RCC 7860 (cell line): ENCODE data around the gene TAF4.

Experiments
- DNase-seq: peaks from one replicate; pipeline ENCODE4 v3.0.0-alpha.2; 2015; ENCODE audit warnings: low spot score
- FAIRE-seq: peaks from 2 replicates; lab custom pipeline; 2012; peaks lifted over from hg19 to GRCh38; lab: Jason Lieb, UNC

Gene TAF4

GRCh38 chr20:61936701-61937131 lies 129.0 kb downstream of the TAF4 start:
- FAIRE-seq: no peak
- no peak for DNase-seq

DNA sequence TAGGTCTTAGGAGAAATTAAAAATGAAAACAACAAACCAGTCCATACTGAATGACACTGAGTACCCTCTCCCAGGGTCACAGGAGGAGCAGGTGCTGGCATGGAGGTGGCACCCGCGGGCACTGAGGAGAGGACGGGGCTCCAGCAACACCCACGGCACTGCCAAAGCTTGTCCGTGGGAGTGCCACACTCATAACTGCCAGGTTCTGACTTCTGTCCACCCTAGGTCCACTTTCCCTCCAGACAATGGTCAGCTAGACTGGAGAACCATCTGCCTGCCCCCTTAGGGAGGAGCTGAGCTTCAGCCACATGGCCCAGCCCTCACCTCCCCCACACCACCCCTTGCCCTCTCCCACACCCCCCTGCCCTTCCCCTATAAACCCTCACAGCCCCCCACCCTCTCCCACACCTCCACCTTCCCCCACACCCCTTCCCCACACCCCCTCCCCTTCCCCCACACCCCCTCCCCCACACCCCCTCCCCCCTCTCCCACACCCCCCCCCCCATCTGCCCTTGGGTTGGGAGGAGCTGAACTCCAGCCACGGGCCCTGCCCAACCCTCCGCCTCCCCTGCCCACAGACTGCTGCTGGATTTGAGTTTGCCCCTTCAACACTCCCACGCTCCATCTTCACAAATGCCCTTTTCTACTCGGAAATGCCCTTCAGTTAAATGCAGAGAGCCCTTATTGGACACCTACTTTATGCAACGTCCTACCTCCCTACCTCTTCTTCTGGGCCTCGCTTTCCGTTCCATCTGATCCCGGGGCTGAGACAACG lies 129.6 kb downstream of the TAF4 start:
- DNase-seq: no peak
- FAIRE-seq: no peak

DNA sequence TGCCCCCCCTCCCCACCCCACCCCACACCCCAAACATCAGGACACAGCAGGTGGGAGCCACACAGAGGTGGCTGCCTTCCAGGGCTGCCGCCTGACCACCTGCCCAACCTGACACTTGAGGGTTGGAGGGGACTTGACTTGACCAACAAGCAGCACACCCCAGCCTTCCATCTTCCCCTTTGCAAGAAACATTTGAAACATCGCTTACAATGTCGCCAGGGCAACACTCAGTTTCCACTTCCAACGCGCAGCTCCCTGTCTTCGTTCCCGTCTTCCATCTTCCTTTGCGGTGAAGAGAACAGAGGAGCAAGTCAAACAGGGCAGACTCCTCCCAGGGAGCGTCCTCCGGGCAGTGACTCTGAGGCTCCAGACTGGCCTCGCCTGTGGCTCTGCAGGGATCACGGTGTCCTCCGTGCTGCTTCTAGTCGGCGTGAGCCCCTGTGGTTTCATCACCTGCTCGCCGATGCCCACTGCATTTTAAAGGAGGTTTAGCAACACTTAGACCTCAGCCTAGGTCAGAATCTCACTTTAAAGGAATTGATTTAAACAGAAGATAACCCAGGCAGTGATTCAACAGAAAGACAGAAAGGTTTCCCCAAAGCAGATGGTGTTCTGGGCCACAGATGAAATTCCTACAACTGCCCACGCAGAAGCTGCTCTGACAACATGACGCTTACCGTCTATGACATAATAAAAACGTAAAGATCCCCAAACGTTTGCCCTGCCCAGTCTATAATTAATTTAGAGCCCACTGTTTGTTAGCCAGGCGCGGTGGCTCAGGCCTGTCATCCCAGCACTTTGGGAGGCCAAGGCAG lies 130.8 kb downstream of the TAF4 start:
- DNase-seq (no peak), FAIRE-seq (no peak)

DNA sequence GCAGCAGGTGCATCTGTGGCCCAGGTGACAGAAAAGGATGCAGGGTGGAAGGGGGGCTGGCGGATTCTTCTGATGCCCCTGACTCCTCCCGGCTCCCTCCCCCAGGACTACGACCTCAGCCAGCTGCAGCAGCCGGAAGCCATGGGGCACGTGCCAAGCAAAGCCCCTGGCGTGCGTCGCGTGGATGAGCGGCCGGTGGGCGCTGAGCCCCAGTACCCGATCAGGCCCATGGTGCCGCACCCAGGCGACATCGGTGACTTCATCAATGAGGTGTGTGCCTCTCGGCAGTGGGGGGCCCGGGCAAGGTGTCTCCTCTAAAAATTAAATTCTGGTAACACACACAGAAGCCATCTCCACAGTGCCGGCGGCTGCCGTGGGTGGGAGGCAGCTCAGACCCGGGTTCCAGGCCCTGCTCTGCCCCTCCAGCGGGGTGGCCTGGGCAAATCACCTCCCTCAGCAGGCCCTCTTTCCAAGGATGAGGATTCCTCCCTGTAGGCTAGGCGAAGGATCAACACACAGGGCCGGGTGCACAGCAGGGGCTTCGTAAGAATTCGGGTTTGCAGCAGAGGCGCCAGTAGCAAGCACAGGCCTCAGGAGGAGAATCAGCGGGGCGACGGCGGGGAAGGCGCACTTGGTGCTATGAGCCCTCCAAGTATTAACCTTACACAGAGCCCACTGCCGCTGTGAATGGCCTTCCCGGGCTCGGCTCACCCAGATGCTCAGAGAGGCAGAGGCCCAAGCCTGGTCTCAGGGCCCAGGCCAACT lies 131.5 kb downstream of the TAF4 start:
- DNase-seq (no peak), FAIRE-seq (no peak)

- FAIRE-seq: no peak
- no peak for DNase-seq
Observed at GRCh38 chr20:61933481-61933950, 132.2 kb downstream of the TAF4 start.

GRCh38 chr20:61932711-61933480 lies 132.8 kb downstream of the TAF4 start:
- no peak for FAIRE-seq

GRCh38 chr20:61932199-61932592 lies 133.5 kb downstream of the TAF4 start:
- FAIRE-seq: no peak
- DNase-seq: no peak

More at GRCh38 chr20:61932711-61933480, 132.8 kb downstream of the TAF4 start:
- no peak for DNase-seq

GRCh38 chr20:61931476-61932198 lies 134.0 kb downstream of the TAF4 start:
- FAIRE-seq (no peak), DNase-seq (no peak)

DNA sequence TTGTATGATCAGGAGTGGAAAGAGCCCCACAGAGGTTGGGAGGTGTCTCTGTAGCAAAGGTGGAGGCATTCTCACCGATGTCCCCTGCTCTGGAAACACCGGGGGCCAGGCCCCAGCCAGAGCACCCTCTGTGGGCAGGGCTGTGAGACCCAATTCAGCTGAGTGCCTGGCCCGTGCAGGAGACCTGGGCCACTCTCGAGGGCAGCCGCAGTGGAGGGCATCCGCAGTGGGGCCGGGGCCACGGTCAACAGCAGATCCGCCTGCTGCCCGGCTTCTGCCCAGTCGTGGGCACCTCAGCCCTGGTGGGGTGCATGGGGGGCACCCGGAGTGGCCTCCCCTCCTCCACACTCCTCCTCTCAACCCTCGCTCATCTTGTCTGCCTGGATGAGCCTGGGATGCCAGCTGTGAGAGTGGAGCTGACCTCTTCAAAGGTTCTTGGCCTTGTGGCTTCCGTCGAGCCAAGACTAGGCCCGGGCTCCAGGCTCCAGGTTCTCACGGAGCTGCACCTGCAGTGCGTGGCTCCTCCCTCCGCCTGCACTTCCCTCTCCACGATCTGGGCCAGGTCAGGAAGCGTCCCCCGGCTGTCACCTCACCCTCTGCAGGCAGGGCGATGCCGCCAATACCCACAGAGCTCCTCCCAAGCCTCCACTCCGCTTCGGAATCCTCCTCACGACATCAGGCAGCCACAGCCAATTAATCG lies 134.8 kb downstream of the TAF4 start:
- no peak for DNase-seq
- no peak for FAIRE-seq

DNA sequence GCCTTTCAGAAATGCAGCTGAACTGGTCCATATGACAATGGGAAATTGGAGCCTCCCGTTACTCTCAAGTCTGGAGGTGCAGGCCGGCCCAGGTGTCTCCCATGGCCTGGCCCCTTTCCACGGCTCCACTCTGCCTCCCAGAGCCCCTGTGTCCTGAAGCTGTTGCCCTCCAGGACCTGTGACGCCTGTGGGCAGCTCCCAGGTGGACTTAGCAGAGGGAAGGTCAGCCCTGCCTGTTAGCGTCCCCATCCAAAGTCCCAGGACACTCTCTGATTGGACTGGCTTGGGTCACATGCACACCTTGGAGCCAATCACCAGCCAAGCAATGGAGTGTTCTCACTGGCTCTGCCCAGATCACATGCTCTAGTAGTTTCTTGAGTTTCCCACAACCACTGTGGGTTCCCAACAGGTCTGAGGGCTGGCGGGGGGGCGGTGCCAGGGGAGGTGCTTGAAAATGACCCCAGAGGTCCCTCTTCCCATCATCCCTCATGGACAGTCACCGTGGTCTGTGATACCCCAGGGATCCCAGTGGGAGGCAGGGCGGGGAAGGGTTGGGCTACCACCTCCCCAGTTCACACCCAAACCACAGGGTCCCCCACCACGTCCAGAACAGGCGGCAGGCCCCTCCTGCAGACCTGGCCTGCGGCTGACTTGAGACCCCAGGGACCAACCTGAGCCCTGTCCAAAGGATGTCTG lies 135.6 kb downstream of the TAF4 start:
- FAIRE-seq (no peak), DNase-seq (no peak)

DNA sequence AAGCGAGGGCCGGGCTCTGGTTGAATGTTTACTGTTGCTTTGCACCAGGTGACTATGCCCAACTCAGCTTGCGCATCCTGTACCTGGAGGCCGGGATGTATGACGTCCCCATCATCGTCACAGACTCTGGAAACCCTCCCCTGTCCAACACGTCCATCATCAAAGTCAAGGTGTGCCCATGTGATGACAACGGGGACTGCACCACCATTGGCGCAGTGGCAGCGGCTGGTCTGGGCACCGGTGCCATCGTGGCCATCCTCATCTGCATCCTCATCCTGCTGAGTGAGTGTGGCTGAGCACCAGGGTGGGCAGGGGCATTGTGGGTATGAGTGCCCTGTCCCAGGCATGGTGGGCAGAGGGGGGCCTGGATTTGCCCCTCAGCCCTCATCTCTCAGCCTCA lies 136.1 kb downstream of the TAF4 start:
- DNase-seq (no peak), FAIRE-seq (no peak)

- FAIRE-seq (no peak), DNase-seq (no peak)
Observed at GRCh38 chr20:61927826-61928541, 137.7 kb downstream of the TAF4 start.

DNA sequence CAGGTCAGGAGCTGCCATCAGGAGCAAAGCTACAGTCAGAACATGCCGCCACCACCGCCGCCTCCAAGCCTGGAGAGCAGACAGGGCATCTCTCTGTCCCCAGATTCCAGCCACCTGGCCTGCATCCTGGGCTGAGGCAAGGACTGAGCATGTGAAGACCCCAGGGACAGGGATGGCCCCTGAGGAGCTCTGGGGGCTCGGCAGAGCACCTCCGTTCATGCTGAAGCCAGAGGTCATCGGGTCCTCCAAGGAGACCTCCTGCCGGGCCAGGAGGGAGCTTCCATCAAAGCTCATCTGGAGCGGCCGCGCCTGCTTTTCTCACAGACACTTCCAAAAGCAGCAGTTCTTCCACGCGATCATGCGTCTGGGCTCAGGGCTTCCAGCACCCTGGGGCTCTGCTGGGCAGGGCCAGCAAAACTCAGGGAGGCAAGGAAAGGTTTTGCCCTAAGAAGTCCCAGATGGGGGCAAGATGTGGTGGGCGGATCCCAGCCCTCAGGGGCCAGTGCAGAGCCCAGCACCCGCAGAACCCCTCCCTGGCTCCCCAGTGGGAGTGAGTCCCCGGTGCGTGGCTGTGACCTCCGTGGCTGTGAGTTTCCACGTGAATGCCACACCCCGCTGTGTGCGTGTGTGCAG lies 138.4 kb downstream of the TAF4 start:
- DNase-seq: no peak
- no peak for FAIRE-seq

GRCh38 chr20:61926796-61927192 lies 138.9 kb downstream of the TAF4 start:
- FAIRE-seq (no peak), DNase-seq (no peak)

- DNase-seq (no peak), FAIRE-seq (no peak)
Observed at GRCh38 chr20:61926253-61926613, 139.4 kb downstream of the TAF4 start.

DNA sequence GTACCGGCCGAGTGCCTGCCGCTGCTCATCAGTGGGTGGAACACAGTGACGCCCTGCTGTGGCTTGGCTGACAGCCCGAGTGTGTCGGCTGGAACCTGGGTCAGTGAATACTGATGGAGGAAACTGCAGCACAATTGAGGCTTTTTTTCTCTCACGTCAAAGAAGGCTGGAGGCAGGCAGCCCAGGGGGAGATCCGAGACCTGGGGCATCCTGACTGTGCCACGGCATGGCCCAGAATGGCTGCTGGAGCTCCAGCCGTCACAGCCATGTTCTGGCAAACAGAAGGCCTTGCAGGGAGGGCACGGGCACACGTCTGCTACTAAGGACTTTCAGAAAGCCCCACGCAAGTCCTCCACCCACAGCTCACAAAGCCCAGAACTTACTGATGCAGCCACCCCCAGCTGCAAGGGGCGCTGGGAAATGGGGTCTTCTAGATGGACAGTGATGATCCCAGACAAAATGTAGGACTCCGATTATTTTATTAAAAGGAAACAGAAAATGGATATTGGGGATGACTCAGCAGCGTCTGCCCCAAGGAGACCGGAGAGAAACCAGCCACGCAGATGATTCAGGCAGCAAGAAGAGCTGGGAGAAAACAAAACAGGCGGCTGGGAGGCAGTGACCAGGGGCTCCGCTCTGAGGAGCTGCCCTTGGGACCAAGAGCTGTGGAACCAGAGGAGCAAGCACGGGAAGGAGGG lies 140.0 kb downstream of the TAF4 start:
- FAIRE-seq (peak; percentile 89), DNase-seq (peak; percentile 83)
